Endometrium (tissue), 2 donors: ENCODE measurements around the gene UXT.

Experiments
- FAIRE-seq: peaks from 2 replicates; lab custom pipeline; 2012; peaks lifted over from hg19 to GRCh38; lab: Jason Lieb, UNC
- donor health status: control.
- donor health status: control.

UXT gene

GRCh38 chrX:47649271-47649670, 9.7 kb downstream of the UXT start:
- no peak for FAIRE-seq

- no peak for FAIRE-seq
Measured at GRCh38 chrX:47648376-47648775, 10.6 kb downstream of the UXT start.

GRCh38 chrX:47646636-47647035, 12.3 kb downstream of the UXT start:
- no peak for FAIRE-seq

- no peak for FAIRE-seq
Measured at GRCh38 chrX:47645530-47645929, 13.4 kb downstream of the UXT start.

- no peak for FAIRE-seq
Measured at GRCh38 chrX:47644557-47645091, 14.4 kb downstream of the UXT start.

- no peak for FAIRE-seq
Measured at GRCh38 chrX:47643926-47644325, 15.1 kb downstream of the UXT start.

GRCh38 chrX:47638816-47639215, 20.2 kb downstream of the UXT start:
- no peak for FAIRE-seq

- FAIRE-seq = no peak
Measured at GRCh38 chrX:47637546-47638195, 21.3 kb downstream of the UXT start.

GRCh38 chrX:47634871-47635575, 24.0 kb downstream of the UXT start:
- no peak for FAIRE-seq

- no peak for FAIRE-seq
Measured at GRCh38 chrX:47633689-47634590, 25.0 kb downstream of the UXT start.

GRCh38 chrX:47632666-47633065, 26.3 kb downstream of the UXT start:
- no peak for FAIRE-seq

GRCh38 chrX:47631676-47632075, 27.3 kb downstream of the UXT start:
- no peak for FAIRE-seq

- FAIRE-seq = no peak
Measured at GRCh38 chrX:47629419-47630200, 29.4 kb downstream of the UXT start, which contains the start of gene CFP. TSS of gene CFP (minus strand) at chrX:47629930. CDS start at chrX:47629844, 86 bp downstream.

GRCh38 chrX:47628982-47629381, 30.0 kb downstream of the UXT start:
- no peak for FAIRE-seq

GRCh38 chrX:47625365-47625764, 33.6 kb downstream of the UXT start:
- FAIRE-seq = no peak

GRCh38 chrX:47623540-47624027, 35.4 kb downstream of the UXT start:
- FAIRE-seq = no peak

- no peak for FAIRE-seq
Measured at GRCh38 chrX:47621851-47622250, 37.1 kb downstream of the UXT start.

- no peak for FAIRE-seq
Measured at GRCh38 chrX:47620303-47620685, 38.7 kb downstream of the UXT start.

- no peak for FAIRE-seq
Measured at GRCh38 chrX:47619486-47620302, 39.3 kb downstream of the UXT start, which contains the start of gene SYN1. TSS of gene SYN1 (minus strand) at chrX:47619857. CDS start at chrX:47619728, 129 bp downstream.

- no peak for FAIRE-seq
Measured at GRCh38 chrX:47618923-47619485, 40.0 kb downstream of the UXT start.
